Left colon (tissue), 2 donors: ENCODE results near the gene PRICKLE2. TPM values are rescaled to one million over a fixed set of nuclear protein-coding genes. Genes with fewer than 3 reads are reported as not detected.

Experiments used
- ATAC-seq: fragments of 200-7000 bp; cut with Tn5 transposase; one replicate; pipeline ENCODE4 v1.9.1; 2020; ENCODE audit warnings: mild to moderate bottlenecking, moderate library complexity
- DNase-seq, 2 donors: peaks; one replicate each; pipeline ENCODE4 v3.0.0-alpha.2; 2020
- intact Hi-C, 2 donors: fragments of 100-400 bp; cut with DNase I in 1 of 2; cut with micrococcal nuclease in 1 of 2; formaldehyde crosslinking; loops; one replicate each; pipeline versions ENCODE4 v1.11.2 to v1.14.0; 2022; cut with DNase I, micrococcal nuclease
- total RNA-seq, 2 donors: library from RNA; stranded (reverse); fragmentation: NEBNext Ultra II Directional; extraction: Animal tissue kit (Norgen Biotek cat#: 25700); gene quantifications; one replicate each; pipeline ENCODE4 v1.2.1, GENCODE V29; 2021
- donor health status: DM: no; HTN: no; CAD: no.
- donor health status: DM: yes; HTN: yes; CAD: no.

The PRICKLE2 gene
- total RNA-seq, 2 donors from 2014 or later, result 2.6 to 13.2 TPM

GRCh38 chr3:64073158-64073761 lies 152.0 kb downstream of the PRICKLE2 start:
- no peak for ATAC-seq
- intact Hi-C loops, result no loop called here
- no peak for DNase-seq

GRCh38 chr3:64072126-64072525 lies 153.1 kb downstream of the PRICKLE2 start:
- DNase-seq, result no peak
- intact Hi-C loops, result no loop called here
- no peak for ATAC-seq

- no peak for DNase-seq
- intact Hi-C loops, result no loop called here
- ATAC-seq, result no peak
Observed at GRCh38 chr3:64070704-64071103, 154.6 kb downstream of the PRICKLE2 start.

- ATAC-seq, result no peak
- intact Hi-C loops, result no loop called here
- no peak for DNase-seq
Observed at GRCh38 chr3:64067506-64068346, 157.5 kb downstream of the PRICKLE2 start.

GRCh38 chr3:64064804-64065203 lies 160.5 kb downstream of the PRICKLE2 start:
- DNase-seq (no peak), ATAC-seq (no peak)
- intact Hi-C loops, result no loop called here

DNA sequence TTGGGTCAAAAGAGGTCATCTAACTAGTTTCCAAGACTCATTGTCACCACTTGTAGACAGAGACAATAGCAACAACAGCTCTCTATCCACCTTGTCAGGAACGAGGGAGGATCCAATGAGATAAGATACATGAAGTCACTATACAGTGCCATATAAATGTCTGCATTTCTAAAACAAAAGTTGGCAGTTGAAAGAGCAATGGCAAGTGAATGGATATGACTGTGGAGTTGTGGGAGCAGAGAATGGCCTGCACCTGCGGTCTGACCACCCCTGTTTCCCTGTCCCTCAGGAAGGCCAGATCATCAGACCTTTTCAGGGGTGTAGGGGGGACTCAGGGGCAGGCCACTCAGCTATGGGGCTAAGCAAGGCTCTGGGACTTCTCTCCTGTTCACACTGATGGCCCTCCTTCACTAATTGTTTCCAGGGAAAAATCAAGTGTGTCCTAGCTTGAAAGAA lies 161.3 kb downstream of the PRICKLE2 start:
- ATAC-seq (no peak), DNase-seq (no peak)
- intact Hi-C loops, result no loop called here

DNA sequence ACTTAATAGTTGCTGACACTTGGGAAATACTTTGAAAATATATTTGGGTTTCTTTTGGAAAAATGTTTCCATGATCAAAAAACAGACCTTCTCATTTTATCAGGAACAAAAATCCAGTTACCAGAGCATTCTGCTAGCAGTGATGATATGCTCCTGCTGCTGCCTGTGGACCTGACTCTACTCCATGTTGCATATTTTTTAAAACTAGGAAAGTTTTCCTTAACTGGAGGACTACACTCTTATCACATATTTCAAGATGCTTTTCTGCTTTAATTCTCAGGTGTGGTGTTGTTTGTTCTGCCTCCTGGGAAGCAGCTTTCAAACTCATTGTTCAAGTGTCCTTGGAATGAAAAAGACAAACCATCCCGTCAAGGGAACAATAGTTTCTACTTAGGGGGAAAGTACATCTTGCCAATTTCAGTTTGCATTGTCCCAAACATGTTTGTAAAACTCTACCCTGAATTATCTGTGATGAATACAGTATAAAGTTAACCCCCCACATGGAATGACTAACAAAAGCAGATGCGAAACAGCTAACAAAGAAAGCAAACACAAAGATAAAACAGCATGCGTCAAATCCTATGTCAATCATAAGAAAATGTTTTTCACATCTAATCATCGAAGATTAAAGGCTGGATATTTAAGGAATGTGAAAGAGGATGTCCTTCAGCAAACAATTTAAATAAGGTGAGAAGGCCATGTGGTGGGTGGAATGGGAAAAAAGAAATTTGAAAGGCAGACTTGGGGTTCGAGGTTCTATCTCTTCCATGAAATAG lies 161.9 kb downstream of the PRICKLE2 start:
- ATAC-seq (no peak), DNase-seq (no peak)
- intact Hi-C loops, result no loop called here

GRCh38 chr3:64061628-64062027 lies 163.6 kb downstream of the PRICKLE2 start:
- intact Hi-C loops, result no loop called here
- no peak for ATAC-seq
- no peak for DNase-seq

- intact Hi-C loops, result no loop called here
- ATAC-seq, result no peak
- no peak for DNase-seq
Observed at GRCh38 chr3:64059484-64060175, 165.6 kb downstream of the PRICKLE2 start.

DNA sequence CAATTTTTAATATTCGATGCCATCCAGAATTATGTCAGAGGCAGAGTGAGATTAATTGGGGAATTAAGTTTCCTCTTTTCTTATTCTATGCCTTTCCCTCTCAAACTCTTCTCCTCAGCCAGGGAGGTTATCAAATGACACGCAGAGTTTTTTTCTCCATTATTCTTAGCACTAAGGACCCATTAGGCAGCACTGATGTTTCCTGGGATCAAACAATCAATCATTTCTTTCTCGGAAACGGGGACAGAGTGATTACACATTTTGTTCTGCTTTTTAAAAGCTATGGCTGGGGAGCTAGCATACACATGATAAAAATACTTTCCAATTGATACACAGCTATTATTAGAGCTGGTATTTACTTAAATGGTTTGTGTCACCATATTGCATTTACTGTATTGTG lies 166.7 kb downstream of the PRICKLE2 start:
- no peak for DNase-seq
- no peak for ATAC-seq
- intact Hi-C loops, result no loop called here

GRCh38 chr3:64057231-64057630 lies 168.0 kb downstream of the PRICKLE2 start:
- intact Hi-C loops, result no loop called here
- ATAC-seq, result no peak
- DNase-seq, result no peak

DNA sequence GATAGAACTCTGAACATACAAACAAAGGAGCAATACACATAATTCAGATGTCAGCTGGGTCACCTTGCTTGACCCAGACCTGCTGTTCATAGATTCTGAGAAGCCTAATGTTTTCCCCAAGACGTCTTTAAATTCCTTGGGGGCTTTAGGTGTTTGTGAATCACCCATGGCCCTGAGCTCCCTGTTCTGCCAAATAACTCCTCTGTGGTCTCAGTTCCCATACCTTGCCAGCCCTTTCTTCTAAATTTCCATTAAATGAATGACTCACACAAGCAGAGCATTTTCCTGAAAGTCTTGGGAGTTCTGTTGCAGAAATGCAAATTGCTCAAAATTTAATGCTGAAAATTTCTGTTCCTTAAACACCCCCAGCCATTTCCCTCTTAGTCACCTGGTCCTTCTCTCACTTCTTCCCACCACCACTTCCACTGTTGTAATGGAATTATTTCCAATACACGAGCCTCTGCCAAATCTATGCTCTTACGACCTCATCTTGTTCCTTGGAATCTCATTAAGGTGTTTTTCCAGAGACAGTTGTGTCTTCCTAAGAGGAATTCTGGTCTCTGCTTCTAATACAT lies 168.6 kb downstream of the PRICKLE2 start:
- intact Hi-C loops, result no loop called here
- DNase-seq, result no peak
- no peak for ATAC-seq

- intact Hi-C loops, result no loop called here
- DNase-seq (no peak), ATAC-seq (no peak)
Observed at GRCh38 chr3:64055076-64055475, 170.2 kb downstream of the PRICKLE2 start.

- intact Hi-C loops, result no loop called here
- no peak for DNase-seq
- no peak for ATAC-seq
Observed at GRCh38 chr3:64054488-64054887, 170.8 kb downstream of the PRICKLE2 start.

GRCh38 chr3:64053581-64053980 lies 171.7 kb downstream of the PRICKLE2 start:
- intact Hi-C loops, result no loop called here
- ATAC-seq (no peak), DNase-seq (no peak)

- no peak for ATAC-seq
- DNase-seq, result no peak
- intact Hi-C loops, result no loop called here
Observed at GRCh38 chr3:64053117-64053516, 172.1 kb downstream of the PRICKLE2 start.

GRCh38 chr3:64049832-64050231 lies 175.4 kb downstream of the PRICKLE2 start:
- DNase-seq (no peak), ATAC-seq (no peak)
- intact Hi-C loops, result no loop called here

DNA sequence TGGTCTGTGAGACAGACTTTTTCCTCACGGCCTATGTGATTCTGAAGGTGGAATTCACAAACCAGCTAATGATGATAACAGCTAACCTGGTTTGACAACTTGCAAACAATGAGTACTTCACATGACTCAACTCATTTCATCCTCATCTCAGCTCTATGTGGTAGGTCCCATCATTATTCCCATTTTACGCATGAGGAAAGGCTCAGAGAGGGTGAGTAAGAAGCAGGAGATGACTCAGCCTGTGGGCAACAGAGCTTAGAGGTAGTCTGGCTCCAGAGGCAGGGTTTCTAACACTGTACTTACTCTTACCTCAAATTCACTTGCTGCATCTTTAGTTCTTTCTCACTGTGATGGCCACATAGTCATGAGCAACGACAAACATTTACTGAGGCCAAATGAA lies 176.1 kb downstream of the PRICKLE2 start:
- no peak for DNase-seq
- ATAC-seq, result no peak
- intact Hi-C loops, result no loop called here

GRCh38 chr3:64048631-64049061 lies 176.6 kb downstream of the PRICKLE2 start:
- DNase-seq (no peak), ATAC-seq (no peak)
- intact Hi-C loops, result no loop called here
